ENCODE results near the gene PPM1J. TPM values are rescaled to one million over a fixed set of nuclear protein-coding genes. Genes with fewer than 3 reads are reported as not detected.

The PPM1J gene
- polyA plus RNA-seq, 3 donors, result 0.28 to 0.75 (median 0.69) TPM

- Histone ChIP-seq H3K36me3 (replicated peaks in 1 of 2; ENCODE audit: control insufficient read depth in 1 of 2, insufficient read depth in 2 of 2, low read length in 2 of 2) (no peaks in the 10 kb centered on the region), H3K4me2 (replicated peaks; ENCODE audit: extremely low read depth, low read length, poor library complexity, severe bottlenecking) (no peak overlapping the region), H3K27me3 (ENCODE audit: control insufficient read depth in 2 of 2, insufficient read depth in 2 of 2, low read length in 2 of 2) (peaks cover 0 to 36% of the 10 kb centered on the region in 2 donors), H3K4me1 (ENCODE audit: control insufficient read depth in 1 of 2, insufficient read depth in 2 of 2, low read length in 2 of 2) (peaks cover 22 to 33% of the 10 kb centered on the region in 2 donors), H3K9me3 (replicated peaks in 1 of 2; ENCODE audit: control insufficient read depth in 1 of 2, insufficient read depth in 1 of 2, low read length in 2 of 2) (no peaks in the 10 kb centered on the region), H3K9ac (ENCODE audit: insufficient read depth, low read length, poor library complexity, severe bottlenecking) (no peak overlapping the region), H3K27ac (ENCODE audit: low read depth in 1 of 2, low read length in 2 of 2) (no peak overlapping the region), H3K79me2 (ENCODE audit: insufficient read depth, low read length) (no peaks in the 10 kb centered on the region), H4K20me1 (ENCODE audit: insufficient read depth, low read length) (no peaks in the 10 kb centered on the region), H3K4me3 (replicated peaks in 1 of 3; ENCODE audit: low read depth in 2 of 3, low read length in 3 of 3) (no peak overlapping the region), H2AFZ (ENCODE audit: insufficient read depth, low read depth, low read length, poor library complexity, severe bottlenecking) (no peak overlapping the region)
- Mint-ChIP-seq H3K27ac (no peak overlapping the region), H3K9me3 (peaks cover 0 to 2% (median 0%) of the 10 kb centered on the region in 7 donors), H3K27me3 (ENCODE audit: low read depth in 3 of 3) (peaks cover 32 to 65% (median 36%) of the 10 kb centered on the region in 3 donors), H3K4me1 (peaks cover 30% of the 10 kb centered on the region), H3K4me3 (peak overlapping the region; percentile 69 to 80), H3K36me3 (peaks cover 3 to 4% of the 10 kb centered on the region in 2 donors)
- intact Hi-C loops (cut with micrococcal nuclease), result loop anchor here (2.0 to 10.0 kb wide), 5 partner anchors 36 to 337 kb away; partner anchors contain the start of genes MOV10 (in 1 of the 2) and WNT2B (in 1 of the 2)
- TF ChIP-seq, protein P1, sequence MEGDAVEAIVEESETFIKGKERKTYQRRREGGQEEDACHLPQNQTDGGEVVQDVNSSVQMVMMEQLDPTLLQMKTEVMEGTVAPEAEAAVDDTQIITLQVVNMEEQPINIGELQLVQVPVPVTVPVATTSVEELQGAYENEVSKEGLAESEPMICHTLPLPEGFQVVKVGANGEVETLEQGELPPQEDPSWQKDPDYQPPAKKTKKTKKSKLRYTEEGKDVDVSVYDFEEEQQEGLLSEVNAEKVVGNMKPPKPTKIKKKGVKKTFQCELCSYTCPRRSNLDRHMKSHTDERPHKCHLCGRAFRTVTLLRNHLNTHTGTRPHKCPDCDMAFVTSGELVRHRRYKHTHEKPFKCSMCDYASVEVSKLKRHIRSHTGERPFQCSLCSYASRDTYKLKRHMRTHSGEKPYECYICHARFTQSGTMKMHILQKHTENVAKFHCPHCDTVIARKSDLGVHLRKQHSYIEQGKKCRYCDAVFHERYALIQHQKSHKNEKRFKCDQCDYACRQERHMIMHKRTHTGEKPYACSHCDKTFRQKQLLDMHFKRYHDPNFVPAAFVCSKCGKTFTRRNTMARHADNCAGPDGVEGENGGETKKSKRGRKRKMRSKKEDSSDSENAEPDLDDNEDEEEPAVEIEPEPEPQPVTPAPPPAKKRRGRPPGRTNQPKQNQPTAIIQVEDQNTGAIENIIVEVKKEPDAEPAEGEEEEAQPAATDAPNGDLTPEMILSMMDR (IDR thresholded peaks at IDR 0.05), result no peak
- 73% methylated on average over 3 of the region's 6 CpGs for WGBS (ENCODE audit: insufficient coverage)
- no peak for DNase-seq
Observed at GRCh38 chr1:112708002-112708448, 7.1 kb downstream of the PPM1J start.

DNA sequence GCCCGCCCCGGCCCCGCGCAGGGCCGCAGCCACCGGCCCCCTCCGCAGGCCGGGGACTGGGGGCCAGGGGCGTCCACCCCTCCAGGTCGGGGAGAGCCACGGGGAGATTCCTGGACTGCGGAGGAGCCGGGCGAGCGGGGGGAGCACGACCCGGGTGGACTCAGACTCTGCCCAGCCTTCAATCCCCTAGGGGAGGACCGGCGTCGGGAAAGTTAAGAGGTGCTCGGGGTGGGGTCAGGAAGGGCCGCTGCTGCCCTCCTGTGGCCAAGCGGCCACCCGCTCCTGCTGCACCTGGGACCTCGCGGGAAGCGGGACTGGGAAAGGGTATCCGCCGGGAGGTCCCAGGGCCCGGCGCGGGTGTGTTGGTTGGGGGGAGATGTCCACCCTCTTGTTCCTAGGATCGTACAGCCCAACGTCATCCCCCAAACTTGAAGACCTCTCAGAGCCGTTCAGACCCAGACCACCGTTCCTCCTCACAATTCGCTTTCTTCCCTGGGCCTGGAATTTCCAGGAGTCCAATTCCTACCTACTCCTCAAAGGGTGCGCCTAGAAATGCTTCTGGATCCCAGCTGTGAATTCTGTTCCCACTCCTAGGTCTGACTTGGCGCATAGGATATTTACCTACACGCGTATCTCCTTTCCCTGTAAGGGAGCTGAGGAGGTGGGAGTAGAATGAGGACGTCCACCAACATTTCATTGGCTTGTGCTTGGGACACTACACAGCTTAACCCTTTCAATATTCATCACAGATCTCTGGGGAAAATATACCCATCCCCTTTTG is 7.7 kb downstream of the PPM1J start:
- no peaks in the 10 kb centered on the region for H4K20me1 ChIP-seq (ENCODE audit: insufficient read depth, low read length)
- H3K9me3 ChIP-seq (replicated peaks in 1 of 2; ENCODE audit: control insufficient read depth in 1 of 2, insufficient read depth in 1 of 2, low read length in 2 of 2), result no peaks in the 10 kb centered on the region
- H3K4me2 ChIP-seq (replicated peaks; ENCODE audit: extremely low read depth, low read length, poor library complexity, severe bottlenecking), result peak overlapping the region; percentile 90
- Mint-ChIP-seq H3K27me3 (ENCODE audit: low read depth in 3 of 3) (peaks cover 32 to 61% (median 33%) of the 10 kb centered on the region in 3 donors), H3K27ac (peak overlapping the region in 2 of 7 donors; percentile 45 to 77), H3K4me1 (peaks cover 32% of the 10 kb centered on the region), H3K9me3 (peaks cover 0 to 2% (median 0%) of the 10 kb centered on the region in 7 donors), H3K4me3 (peak overlapping the region; percentile 69 to 80), H3K36me3 (peaks cover 4 to 5% of the 10 kb centered on the region in 2 donors)
- WGBS (ENCODE audit: insufficient coverage), result 4% methylated on average over 24 of the region's 42 CpGs
- no peaks in the 10 kb centered on the region for H3K79me2 ChIP-seq (ENCODE audit: insufficient read depth, low read length)
- peak; percentile 47 to 75 (median 72) for DNase-seq
- H3K4me1 ChIP-seq (ENCODE audit: control insufficient read depth in 1 of 2, insufficient read depth in 2 of 2, low read length in 2 of 2), result peaks cover 23 to 34% of the 10 kb centered on the region in 2 donors
- no peak overlapping the region for H3K27ac ChIP-seq (ENCODE audit: low read depth in 1 of 2, low read length in 2 of 2)
- peak overlapping the region; percentile 79 for H2AFZ ChIP-seq (ENCODE audit: insufficient read depth, low read depth, low read length, poor library complexity, severe bottlenecking)
- H3K4me3 ChIP-seq (replicated peaks in 1 of 3; ENCODE audit: low read depth in 2 of 3, low read length in 3 of 3), result peak overlapping the region; percentile 41 to 79 (median 73)
- peaks cover 0 to 36% of the 10 kb centered on the region in 2 donors for H3K27me3 ChIP-seq (ENCODE audit: control insufficient read depth in 2 of 2, insufficient read depth in 2 of 2, low read length in 2 of 2)
- TF ChIP-seq, protein P1 (IDR thresholded peaks at IDR 0.05), result peak; percentile 94
- peak overlapping the region; percentile 69 for H3K9ac ChIP-seq (ENCODE audit: insufficient read depth, low read length, poor library complexity, severe bottlenecking)
- no peaks in the 10 kb centered on the region for H3K36me3 ChIP-seq (replicated peaks in 1 of 2; ENCODE audit: control insufficient read depth in 1 of 2, insufficient read depth in 2 of 2, low read length in 2 of 2)
- intact Hi-C loops (cut with micrococcal nuclease), result loop anchor here (2.0 to 10.0 kb wide), 5 partner anchors 35 to 337 kb away; partner anchors contain the start of genes MOV10 (in 1 of the 2) and WNT2B (in 1 of the 2)
